CD1c-positive myeloid dendritic cell (primary cell): ENCODE measurements around the gene CFAP99.
"Not testable (repeated sequence)": the region's sequence is repeated elsewhere in the genome, so short reads cannot be mapped to it uniquely, and the experiment has no call there.

Source experiments
- DNase-seq: peaks from one replicate; pipeline ENCODE4 v3.0.0-alpha.2; 2016; ENCODE audit errors: extremely low spot score

The CFAP99 gene

GRCh38 chr4:2418650-2419571 lies at the start of gene CFAP99:
CFAP99 (plus strand) TSS chr4:2418955.
- DNase-seq, result peak; percentile 99

GRCh38 chr4:2370597-2371320 lies 48.0 kb upstream of the CFAP99 start:
- DNase-seq, result no peak

DNA sequence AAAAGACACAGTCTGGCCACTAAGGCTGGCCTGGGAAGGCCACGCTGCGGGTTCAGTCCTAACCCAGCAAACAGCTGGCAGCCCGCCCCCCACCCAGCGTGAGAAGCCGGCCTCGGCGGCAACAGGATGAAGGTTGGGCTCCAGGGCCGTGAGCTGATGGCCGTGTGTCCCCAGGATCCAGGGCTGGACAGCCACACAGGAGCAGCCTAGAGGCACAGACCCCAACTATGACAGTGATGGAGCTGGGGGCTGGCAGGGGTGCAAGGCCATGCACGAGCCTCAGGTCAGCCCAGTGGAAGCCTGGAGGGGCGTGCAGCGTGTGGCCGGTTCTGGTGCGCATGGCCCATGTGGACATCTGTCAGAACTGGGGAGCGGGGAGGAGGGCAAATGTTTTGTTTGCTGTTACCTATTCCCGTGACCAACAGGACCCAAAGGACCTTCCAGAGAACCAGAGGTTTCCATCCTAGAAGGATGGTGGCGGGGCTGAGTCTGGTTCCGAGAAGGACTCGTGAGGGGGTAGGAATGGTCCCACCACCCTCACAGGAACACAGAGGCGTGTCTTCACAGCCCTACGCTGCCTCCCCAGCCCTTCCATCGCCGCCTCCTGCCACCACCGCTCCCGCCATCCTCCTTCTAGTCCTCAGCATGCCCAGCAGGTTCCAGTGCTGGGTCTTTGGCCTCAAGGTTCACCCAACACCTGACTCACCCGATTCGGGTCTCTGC lies 46.8 kb upstream of the CFAP99 start:
- DNase-seq, result no peak

GRCh38 chr4:2372488-2373030 lies 46.2 kb upstream of the CFAP99 start:
- no peak for DNase-seq

- DNase-seq, result no peak
Observed at GRCh38 chr4:2373532-2373931, 45.2 kb upstream of the CFAP99 start.

DNA sequence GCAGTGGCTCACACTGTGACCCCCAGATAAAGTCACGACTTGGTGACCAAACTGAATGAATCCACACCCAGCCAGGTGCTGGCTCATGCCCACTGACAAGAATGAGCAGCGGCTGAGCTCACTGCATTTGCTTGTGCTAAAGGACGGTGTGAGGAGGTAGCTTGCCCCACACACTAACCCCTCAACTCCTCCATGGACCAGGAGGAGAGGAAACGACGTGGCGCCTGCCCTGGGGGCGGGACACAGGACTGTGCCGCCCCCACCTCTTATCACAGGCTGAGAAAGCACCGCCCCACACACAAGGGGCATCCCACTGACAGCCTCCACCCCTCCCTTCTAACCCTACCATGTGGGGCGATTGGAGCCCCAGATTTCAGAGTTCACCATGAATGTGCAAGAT lies 43.3 kb upstream of the CFAP99 start:
- DNase-seq, result no peak

DNA sequence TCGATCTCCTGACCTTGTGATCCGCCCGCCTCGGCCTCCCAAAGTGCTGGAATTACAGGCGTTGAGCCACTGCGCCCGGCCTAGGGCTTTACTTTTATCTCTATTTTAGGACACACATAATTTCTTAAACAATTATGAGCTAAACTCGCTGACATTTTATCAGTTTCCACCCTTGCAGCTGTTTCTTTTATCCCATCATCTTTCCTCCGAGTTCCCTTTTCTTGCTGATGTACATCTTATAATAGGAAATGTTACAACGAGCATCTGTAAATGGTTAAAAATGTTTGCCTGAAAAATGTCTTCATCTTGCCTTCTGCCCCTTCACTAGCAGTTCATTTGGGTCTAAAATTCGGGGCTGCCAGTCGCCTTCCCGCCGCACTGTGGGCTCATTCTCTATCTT lies 41.5 kb upstream of the CFAP99 start:
- DNase-seq, result no peak

GRCh38 chr4:2378401-2378800 lies 40.4 kb upstream of the CFAP99 start:
- no peak for DNase-seq

DNA sequence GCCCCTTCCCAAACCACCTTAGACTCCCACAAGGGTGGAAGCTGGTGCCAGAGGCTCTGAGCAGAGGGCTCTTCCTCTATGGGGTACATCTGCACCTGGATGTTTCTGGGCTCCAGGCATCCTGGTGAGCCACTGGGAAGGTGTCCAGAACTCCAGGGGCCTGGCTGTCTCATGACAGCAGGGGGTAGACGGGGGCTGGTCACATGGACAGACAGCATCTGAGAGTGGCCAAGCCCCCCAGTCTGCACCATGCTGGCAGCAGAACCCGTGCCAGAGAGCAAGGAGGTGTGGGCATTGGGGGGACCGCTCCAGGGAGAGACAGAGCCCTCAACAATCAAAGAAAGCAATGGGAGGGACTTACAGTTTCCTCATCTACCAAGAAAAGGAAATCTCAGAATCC lies 39.9 kb upstream of the CFAP99 start:
- no peak for DNase-seq

- not testable (repeated sequence) for DNase-seq
Observed at GRCh38 chr4:2380589-2380988, 38.2 kb upstream of the CFAP99 start.

DNA sequence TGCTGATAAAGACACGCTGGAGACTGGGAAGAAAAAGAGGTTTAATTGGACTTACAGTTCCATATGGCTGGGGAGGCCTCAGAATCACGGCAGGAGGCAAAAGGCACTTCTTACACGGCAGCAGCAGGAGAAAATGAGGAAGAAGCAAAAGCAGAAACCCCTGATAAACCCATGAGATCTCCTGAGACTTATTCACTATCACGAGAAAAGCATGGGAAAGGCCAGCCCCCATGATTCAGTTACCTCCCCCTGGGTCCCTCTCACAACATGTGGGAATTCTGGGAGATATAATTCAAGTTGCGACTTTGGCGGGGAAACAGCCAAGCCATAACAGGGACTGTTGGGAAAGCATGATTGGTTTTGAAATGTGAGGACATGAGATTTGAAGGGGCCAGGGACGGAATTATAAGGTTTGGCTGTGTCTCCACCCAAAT lies 36.0 kb upstream of the CFAP99 start:
- DNase-seq, result peak; percentile 66

DNA sequence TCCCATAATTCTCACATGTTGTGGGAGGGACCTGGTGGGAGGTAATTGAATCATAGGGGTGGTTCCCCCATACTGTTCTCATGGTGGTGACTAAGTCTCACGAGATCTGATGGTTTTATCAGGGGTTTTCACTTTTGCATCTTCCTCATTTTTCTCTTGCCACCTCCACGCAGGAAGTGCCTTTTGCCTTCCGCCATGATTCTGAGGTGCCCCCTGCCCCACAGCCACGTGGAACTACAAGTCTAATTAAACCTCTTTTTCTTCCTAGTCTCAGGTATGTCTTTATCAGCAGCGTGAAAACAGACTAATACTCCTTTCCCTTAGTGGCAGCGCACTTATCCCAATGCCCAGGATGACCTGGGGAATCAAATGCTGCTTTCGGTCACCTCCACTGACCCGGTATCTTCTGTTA lies 35.5 kb upstream of the CFAP99 start:
- peak; percentile 76 for DNase-seq

GRCh38 chr4:2383760-2384159 lies 35.0 kb upstream of the CFAP99 start:
- peak; percentile 23 for DNase-seq

DNA sequence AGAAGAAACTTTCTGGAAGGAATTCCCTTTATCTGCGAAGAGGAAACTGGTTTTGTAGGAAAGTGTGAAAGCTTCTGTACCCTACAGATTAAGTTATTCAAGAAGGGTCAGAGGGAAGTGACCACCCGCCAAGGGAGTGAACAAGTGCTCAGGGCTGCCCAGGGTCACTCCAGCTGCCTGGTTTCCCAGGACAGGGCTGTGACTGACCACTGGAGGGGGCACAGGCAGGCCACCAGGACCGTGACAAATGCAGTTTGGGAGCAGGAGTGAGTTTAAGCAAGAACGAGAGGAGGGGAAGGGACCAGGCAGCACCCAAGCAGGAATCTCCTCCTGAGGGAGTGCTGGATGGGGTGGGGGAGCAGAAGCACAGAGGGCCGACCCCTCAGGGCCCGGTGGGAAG lies 34.5 kb upstream of the CFAP99 start:
- DNase-seq, result peak; percentile 20

- no peak for DNase-seq
Observed at GRCh38 chr4:2385516-2385915, 33.2 kb upstream of the CFAP99 start.

DNA sequence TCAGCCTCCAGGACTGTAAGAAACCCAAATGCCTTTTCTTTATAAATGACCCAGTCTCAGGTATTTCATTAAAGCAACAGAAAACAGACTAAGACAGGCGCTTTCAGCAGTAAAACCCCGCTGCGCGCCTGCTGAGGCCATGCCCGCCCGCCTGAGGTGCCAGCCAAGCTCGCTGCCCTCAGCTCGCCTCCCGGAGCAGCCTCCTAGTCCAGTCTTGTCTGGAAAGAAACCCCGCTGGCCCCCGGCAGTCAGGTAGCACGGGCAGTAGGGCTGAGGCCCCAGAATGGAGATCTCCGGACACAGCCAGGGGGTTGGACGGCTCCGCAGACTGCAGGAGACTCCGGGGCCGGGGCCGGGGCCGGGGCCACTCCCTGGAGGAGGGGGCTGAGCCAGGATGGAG lies 32.0 kb upstream of the CFAP99 start:
- no peak for DNase-seq

DNA sequence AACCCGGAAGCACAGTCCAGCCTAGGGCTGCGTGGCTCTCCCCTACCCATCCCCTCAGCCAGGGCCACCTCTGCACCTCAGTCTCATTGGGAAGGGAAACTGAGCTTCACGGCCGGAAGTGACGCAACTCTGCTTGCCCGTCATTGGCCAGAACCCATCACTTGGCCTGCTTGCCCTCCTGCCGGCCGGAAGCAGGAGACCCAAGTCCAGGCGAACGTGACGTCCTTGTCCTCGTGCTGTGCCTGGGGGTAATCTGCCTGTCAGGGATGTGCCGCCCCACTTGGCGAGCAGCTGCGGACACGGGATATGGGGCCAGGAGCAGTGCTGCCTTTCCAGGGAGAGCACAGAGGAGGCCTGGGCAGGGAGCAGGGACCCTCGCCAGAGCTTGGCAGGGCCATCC lies 31.5 kb upstream of the CFAP99 start:
- no peak for DNase-seq

DNA sequence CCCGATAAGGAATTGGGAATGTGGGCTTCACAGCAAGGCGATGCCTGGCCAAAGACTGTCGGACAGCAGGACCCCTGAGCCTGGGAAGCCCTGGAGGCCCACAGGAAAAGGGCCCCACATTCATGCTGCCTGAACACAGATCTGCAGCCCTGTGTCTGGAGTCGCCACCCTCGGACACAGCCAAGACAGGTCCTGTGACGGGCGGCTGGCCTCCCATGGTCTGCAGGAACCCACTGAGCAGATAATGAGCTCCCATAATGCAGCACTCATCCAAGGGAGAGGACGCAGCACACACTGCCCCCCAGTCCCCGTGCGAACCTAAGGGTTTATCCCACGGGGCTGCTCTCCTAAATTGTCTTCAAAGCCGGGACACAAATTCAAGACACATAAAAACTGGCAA lies 30.9 kb upstream of the CFAP99 start:
- no peak for DNase-seq

DNA sequence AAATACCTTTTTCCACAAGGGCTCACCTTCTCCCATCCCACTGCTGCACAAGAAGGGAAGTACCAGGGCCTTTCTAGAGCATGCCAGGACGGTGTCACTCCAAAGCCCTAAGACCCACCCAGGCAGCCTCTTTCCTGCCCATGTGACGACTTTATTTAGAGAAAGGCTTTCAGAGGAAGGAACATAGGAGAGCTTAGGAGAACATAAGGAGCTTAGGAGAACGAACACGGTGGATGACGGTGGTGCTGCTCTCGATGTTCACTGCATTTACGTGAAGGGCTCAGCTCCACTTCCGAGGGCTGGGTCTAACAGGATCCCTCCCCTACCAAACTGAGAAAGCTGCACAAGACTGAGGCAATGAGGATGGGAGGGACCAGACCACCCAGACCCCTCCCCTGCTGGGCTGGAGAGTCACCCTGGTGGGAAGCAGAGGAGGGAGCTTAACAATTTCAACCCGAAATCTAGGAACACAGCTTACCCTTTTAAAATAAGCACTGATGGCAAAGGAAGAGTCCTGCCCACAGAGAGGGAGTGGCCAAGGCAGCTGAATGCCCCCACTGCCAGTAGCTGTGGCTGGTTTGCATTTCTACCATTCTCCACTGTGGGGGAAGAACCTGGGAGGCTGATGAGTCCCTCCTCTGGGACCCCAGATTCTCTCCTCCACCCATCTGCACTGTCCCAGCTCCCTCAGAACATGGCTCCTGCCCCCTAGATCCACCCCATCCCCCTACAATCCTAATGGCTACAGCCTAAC lies 30.1 kb upstream of the CFAP99 start:
- no peak for DNase-seq

DNA sequence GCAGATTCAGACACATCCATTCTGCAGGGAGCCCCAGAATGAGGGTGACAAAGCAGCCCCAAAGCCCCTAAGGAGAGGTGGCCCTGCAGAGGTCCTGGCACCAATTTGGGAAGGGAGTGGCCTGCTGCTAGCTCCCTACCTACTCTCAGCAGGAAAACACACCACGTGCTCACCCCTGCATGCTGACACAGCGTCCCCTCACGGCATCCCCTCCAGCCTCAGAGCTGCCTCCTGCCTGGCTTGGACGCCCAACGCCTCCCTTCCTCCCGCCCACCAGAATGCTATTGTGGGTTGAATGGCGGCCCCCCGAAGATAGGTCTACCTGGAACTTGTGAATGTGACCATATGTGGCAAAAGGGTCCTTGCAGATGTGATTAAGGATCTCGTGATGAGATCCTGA lies 29.1 kb upstream of the CFAP99 start:
- DNase-seq, result no peak

DNA sequence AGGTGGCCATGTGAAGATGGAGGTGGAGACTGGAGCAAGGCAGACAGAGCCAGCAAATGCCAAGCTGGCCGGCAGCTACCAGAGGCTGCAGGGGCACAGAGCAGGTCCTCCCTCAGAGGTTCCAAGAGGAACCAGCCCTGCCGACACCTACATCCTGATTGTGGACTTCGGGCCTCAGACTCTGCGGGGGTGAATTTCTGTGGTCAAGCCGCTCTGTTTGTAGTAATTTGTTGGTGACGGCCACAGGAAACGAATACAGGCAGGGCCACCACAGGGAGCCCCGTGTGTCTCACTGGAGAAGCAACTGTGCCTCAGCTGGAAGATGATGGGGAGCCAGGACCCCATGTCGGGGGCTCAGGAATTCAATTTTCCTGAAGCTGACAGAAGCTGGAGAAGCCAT lies 28.6 kb upstream of the CFAP99 start:
- peak; percentile 76 for DNase-seq
